GM18505 (cell line): ENCODE data around the gene NARS2.
"Not testable (repeated sequence)": the region's sequence is repeated elsewhere in the genome, so short reads cannot be mapped to it uniquely, and the experiment has no call there.

ENCODE experiments used
- ATAC-seq: cut with Tn5 transposase; IDR thresholded peaks from one replicate; pipeline ENCODE4 v1.9.1; 2021; ENCODE audit not compliant: unreplicated experiment
- POLR2A ChIP-seq: IDR thresholded peaks from 4 replicates; pipeline ENCODE4 v1.6.1; 2011; ENCODE audit warnings: borderline replicate concordance; ENCODE audit not compliant: insufficient read depth, insufficient read length; ENCODE audit errors: extremely low read depth

Gene NARS2

DNA sequence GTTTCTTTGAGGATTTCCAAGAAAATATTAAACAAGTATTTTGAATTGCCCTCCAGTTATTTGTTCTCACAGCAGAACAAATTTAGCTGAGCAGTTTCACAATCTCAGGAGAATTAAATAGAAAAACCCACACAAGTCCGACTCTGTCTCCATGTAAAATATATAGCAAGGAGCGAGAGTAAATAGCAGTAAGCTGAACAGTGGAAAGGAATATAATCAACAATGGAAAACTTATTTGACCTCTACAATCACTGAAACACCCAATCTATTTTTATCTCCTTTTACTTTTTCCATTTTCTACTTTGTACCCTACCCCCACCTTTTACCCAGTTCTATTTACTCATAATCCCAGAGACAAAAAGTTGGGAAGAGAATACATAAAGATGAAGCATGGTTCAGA is 34.4 kb downstream of the NARS2 start:
- TF ChIP-seq POLR2A = no peak
- ATAC-seq = no peak

DNA sequence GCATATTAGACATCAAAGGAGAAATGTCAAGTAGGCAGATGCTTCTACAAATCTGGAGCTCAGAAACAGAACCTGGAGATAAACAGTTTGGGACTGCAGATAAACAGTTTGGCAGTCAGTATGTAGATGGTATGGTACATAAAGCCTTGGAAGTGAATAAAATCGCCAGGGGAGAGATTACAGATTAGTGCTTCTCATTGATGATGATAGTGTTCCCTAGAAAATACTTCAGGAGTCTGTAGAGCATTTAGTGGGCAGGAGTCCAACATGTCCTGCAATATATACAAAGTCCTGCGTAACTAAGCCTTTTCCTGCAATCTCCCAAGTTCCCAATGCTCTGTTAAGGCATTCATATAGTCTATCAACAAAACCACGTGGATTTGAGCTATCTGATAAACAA is 35.2 kb downstream of the NARS2 start:
- ATAC-seq = no peak
- no peak for TF ChIP-seq POLR2A

DNA sequence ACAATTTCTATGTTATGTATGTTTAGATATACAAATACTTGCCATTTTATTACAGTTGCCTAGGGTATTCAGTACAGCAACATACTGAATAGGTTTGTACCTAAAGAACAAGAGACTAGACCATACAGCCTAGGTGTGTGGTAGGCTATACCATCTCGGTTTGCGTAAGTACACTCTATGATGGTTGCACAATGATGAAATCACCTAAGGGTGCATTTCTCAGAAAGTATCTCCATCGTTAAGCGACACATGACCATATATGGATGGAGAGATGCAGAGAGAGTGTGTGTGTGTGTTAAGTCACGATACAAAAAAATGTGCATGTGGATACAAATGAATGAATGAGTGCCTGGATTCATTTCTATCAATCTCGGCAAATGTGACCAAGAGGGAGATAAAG is 37.7 kb downstream of the NARS2 start:
- ATAC-seq = no peak

DNA sequence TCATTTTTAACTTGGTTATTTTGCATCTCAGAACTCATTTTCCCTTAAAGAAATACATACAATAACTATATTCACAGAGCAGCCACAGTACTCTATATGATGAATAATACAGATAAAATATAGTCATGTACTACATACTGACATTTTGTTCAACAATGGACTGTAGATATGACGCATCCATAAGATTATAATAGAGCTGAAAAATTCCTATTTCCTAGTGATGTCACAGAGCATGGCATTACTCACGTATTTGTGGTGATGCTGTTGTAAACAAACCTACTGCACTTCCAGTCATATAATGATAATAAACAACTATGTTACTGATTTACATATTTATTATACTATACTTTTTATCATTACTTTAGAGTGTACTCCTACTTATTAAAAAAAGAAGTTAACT is 38.7 kb downstream of the NARS2 start:
- ATAC-seq = no peak
- no peak for TF ChIP-seq POLR2A

More for the DNA sequence above, 37.7 kb downstream of the NARS2 start:
- TF ChIP-seq POLR2A = no peak

DNA sequence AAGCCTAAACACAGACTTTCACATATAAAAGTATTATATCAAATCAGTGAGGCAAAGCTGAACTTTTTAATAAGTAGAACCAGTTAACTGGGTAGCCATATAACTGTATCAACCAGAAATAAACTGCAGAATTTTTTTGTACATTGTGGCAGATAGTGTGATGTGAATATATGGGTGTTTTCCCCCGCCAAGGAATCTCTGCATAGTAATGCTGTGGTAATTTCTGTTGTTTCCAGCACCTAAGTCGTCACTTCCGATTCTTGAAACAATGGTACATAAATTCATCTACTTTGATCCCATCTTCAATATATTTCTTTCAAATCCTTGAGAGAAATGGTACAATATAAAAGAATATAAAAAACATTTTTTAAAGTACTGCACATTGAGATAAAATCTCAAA is 39.6 kb downstream of the NARS2 start:
- ATAC-seq = no peak
- TF ChIP-seq POLR2A = no peak

DNA sequence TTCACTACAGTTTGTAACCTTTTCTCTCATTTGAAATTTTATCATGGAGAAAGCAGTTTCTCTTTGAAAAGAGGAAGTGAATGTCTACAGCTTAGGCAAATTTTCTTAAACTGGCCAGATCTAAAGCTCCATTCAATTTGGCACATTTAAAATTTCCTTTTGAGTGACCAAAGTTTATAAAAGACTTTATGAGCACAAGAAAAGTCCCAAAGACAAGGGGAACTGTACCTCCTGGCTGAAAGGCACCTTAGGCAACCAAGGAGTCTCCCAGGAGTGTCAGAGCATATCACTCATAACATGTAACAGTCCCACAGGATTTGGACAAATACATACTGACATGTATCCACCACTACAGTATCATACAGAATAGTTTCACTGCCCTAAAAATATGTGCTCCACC is 41.3 kb downstream of the NARS2 start:
- TF ChIP-seq POLR2A = no peak
- peak; percentile 69 for ATAC-seq

DNA sequence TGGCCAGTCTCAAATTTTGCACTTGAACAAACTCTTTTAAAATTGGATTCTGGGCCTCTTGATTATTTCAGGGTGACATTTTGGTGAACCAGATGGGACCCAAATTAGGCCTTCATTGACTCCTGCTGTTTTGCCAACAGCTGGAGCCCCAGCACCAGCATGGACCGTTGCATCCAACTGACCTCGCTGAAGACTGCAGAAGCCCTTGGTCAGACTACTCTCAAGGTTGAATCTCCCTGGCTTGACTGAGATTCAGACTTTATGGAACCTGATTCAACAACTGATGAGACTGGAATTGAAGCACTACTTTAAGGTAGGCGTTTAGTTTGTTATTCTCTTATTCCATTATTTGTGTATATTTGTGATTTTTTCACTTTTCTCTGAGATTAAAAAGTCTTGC is 41.7 kb downstream of the NARS2 start:
- peak; percentile 55 for ATAC-seq
- TF ChIP-seq POLR2A = no peak

DNA sequence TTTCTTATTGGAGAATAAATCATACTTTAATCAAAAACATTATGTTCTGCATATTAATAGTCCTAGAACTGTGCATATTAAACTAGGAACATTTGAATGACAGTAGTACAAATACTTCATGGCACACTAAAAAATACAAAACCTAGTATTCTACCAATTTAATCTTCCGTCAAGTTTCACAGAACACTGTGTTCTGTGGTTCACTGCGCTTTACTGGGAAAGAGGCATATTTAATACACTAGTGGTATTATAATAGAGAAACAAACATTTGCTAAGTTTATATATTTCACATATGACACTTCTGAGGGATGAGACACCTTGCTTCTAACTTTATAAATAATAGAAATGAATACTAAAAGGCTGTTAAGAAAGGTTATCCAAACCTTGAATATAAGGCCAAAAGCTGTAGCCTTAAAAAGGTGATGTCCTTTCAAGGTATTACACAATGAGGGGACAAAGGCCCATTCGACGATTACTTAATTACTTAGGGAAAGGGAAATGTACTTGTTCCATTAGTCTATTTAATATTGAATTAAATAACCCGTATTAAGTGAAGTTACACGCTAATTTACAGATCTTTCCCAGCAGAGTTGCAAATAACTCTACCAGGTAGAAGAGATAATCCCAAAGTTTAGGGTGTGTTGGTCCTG is 48.0 kb downstream of the NARS2 start:
- ATAC-seq = no peak
- no peak for TF ChIP-seq POLR2A

DNA sequence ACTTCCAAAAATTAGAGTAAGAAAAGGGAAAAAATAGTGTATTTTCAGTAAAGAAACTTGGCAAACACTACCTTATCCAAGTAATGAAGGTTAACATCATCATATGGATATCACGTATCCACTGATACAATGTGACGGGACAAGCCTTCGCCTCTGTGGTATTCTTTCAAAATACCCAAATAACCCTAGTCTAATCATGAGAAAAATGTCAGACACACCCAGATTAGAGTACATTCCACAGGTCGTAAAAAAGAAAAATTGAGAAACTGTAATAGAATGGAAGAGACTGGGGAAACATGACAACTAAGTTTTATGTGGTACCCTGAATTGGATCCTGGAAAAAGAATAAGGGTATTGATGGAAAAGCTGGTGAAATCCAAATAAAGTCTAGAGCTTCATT is 48.9 kb downstream of the NARS2 start:
- no peak for ATAC-seq
- TF ChIP-seq POLR2A = no peak

DNA sequence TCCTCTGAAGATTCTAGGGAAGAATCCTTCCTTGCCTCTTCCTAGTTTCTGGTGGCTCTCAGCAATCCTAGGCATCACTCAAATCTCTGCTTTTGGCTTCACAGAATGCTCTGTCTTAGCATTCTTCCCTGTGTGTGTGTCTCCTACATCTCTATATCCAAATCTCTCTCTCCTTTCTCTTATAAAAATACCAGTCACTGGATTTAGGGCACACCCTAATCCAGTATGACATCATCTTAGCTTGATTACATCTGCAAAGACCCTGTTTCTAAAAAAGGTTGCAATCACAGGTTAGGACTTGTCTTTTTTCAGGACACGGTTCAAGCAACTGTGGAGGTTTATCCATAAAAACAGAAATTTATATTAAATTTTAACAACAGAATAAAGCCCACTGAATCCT is 54.4 kb downstream of the NARS2 start:
- no peak for ATAC-seq
- TF ChIP-seq POLR2A = no peak

DNA sequence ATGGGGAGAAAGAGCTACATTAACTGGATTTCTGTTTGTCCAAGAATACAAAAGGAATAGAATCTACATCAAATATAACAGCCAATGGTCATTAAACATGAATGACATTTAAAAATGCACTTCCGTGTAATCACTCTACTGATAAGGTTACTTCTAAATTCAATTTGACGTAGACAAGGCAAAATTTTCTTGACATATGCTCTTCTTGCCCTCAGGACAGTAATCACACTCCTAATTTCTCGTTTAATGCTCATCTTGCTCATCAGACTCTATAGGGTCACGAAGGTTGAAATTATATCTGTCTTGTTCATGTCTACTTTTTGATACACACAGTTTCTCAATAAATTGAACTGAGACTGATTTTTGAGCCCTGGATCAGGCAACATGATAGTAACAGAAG is 58.4 kb downstream of the NARS2 start:
- TF ChIP-seq POLR2A = no peak
- ATAC-seq = no peak

DNA sequence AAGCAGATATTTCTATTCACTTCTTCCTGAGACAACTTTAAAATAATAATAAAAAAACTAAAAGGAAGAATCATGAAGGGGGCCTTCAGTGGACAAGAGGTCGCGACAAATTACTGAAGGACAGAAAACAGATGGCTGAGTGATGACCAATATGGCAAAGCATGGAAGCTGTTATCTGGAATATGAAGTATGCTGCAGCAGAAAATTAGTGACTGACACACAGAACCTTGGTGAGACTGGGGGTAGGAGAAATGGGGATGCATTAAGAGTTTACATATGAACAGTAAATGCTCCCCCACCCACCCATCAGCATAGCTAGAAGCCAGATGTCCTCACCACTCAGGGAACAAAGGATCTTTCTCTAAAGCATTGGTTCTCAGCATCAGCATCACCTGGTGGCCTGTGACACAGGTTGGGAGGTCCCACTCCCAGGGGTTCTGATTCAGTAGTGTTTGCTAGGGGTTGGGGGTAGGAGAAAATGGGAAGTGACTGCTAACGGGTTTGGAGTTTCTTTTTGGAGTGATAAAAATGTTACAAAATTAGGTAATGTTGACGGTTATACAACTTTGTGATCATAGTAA is 59.7 kb downstream of the NARS2 start:
- ATAC-seq = no peak
- TF ChIP-seq POLR2A = no peak

DNA sequence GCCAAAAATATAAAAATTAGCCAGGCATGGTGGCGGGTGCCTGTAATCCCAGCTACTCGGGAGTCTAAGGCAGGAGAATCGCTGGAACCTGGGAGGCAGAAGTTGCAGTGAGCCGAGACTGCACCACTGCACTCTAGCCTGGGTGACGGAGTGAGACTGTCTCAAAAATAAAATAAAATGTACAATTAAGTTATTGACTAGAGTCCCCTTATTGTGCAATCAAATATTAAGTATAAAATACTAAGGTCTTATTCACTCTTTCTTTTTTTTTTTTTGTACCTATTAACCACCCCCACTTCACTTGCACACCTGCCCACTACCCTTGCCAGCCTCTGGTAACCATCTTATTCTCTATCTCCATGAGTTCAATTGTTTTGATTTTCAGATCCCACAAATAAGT is 61.6 kb downstream of the NARS2 start:
- ATAC-seq = not testable (repeated sequence)

DNA sequence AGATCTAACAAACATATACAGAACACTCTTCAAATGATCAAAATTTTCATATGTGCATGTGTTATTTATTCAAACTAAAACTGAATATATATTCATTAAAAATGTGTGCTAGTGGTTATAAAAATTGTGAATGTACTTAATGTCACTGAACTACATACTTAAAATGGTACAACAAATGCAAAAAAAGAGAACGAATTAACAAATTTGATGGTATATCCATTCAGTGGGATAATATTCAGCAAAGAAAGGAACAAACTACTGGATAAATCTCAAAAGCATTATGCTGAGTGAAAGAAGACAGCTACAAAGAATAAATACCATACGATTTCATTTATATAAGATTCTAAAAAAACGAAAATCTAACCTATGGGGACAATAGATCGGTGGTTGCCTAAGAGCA is 64.1 kb downstream of the NARS2 start:
- ATAC-seq = no peak
- no peak for TF ChIP-seq POLR2A

DNA sequence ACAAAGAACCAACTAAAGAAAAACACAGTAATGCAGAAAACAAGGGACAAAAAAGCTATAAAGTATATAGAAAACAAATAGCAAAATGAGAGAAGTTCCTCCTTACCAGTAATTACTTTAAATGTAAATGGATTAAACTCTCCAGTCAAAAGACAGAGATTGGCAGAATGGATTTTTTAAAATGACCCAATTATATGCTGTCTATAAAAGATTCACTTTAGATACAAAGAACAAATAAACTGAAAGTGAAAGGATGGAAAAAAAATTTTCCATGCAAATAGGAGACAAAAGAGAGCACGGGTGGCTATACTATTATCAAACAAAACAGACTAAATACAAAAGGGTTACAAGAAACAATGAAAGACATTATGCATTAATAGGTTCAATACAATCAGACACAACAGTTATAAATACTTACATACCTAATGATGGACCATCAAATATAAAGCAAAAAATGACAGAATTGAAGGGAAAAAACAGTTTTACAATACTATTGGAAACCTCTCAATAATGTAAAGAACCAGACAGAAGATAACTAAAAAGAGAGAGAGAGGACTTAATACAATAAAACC is 64.6 kb downstream of the NARS2 start:
- no peak for TF ChIP-seq POLR2A
- no peak for ATAC-seq

DNA sequence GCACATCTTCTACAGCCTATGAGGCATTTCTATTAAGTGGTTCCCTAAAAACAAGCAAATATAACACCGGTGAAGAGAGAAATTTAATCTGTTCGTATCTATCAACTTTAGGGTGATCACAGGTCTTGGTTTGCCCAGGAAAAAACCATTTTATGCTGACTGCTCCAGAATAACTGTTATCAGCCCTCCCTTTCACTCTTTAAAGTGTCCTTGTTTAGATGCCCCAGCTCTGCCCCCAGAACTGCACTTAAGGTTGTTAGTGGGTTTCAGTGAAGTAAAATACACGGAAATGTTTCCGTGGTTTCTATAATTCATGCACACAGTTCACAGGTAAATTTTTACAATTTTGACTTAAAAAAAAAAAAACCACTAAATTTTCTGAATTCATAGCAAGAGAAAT is 70.0 kb downstream of the NARS2 start:
- no peak for TF ChIP-seq POLR2A
- ATAC-seq = no peak

DNA sequence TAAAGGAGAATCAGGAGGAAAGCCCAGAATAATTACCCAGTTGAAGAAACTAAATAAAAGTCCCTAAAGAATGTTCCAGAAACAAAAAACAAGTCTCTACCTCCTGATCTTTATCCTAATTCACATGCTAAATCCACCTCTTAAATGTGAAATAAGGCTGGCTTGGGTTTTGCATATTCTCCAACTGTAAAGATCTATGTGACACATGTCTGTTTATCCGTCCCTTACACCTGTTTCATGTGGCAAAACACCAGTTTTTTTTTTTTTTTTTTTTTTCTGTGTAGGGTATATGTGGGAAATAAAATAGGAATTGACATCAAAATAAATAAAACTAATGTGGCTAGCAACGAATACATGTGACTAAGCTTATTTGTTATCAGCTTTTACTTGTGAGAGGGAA is 70.5 kb downstream of the NARS2 start:
- ATAC-seq = no peak
- no peak for TF ChIP-seq POLR2A
